A673 (cell line): ENCODE results near the gene INTS6.

ENCODE experiments used
- CTCF ChIP-seq: fragments of 300-800, 200-600 bp; sonication (generic); conservative IDR thresholded peaks from 2 replicates; pipeline ENCODE4 v1.5.1; 2017; ENCODE audit warnings: low read depth, mild to moderate bottlenecking, antibody characterized with exemption, low read length, moderate library complexity, mixed read lengths
- EZH2 ChIP-seq: fragments of 200-600 bp; sonication (generic); IDR thresholded peaks from 2 replicates; pipeline ENCODE4 v1.6.1; 2017; ENCODE audit warnings: borderline replicate concordance, low read depth, mild to moderate bottlenecking, mixed read lengths, antibody characterized with exemption, low read length; ENCODE audit not compliant: poor library complexity, severe bottlenecking

GRCh38 chr13:51419001-51419636, 33.7 kb downstream of the INTS6 start:
- TF ChIP-seq CTCF (no peak), EZH2 (no peak)
